GM19193 (cell line): ENCODE results near the gene PDIA2.
A peak's percentile ranks its signal among the peaks of the same experiment; 100 is the strongest.

ENCODE experiments used
- POLR2A ChIP-seq: IDR thresholded peaks from 4 replicates; pipeline ENCODE4 v1.6.1; 2011; ENCODE audit not compliant: insufficient read depth, insufficient read length; ENCODE audit errors: extremely low read depth

Gene PDIA2, protein sequence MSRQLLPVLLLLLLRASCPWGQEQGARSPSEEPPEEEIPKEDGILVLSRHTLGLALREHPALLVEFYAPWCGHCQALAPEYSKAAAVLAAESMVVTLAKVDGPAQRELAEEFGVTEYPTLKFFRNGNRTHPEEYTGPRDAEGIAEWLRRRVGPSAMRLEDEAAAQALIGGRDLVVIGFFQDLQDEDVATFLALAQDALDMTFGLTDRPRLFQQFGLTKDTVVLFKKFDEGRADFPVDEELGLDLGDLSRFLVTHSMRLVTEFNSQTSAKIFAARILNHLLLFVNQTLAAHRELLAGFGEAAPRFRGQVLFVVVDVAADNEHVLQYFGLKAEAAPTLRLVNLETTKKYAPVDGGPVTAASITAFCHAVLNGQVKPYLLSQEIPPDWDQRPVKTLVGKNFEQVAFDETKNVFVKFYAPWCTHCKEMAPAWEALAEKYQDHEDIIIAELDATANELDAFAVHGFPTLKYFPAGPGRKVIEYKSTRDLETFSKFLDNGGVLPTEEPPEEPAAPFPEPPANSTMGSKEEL

DNA sequence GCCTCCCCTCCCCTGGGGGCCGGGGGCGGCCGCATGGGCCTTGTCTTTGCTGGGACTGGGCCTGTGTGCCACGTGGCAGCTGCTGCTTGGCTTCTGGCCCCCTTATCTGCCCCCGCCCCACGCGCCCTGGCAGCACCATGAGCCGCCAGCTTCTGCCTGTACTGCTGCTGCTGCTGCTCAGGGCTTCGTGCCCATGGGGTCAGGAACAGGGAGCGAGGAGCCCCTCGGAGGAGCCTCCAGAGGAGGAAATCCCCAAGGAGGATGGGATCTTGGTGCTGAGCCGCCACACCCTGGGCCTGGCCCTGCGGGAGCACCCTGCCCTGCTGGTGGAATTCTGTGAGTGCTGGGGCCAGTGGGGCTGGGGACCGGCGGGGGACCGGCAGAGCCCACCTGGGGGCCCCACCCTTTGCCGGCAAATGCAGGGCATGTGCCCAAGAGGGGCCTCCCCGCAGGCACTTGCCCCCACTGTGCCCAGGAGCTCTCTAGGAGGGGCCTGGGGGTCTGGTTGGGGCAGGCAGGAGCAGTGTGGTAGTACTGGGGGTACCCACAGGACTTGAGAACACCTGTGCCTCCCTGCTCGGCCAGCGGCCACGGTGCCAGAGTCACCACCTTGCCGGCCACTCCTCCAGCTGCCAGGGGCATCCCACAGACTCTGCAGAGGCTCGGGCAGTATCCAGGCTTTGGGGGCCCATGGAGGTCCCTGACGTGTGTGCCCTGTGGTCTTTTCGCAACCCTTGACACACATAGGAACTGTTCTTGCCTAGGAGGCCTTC is at the start of gene PDIA2:
PDIA2 (plus strand) TSS at position 132 of the 773 bp plus-strand sequence; CDS start at position 138, 6 bp downstream.
- TF ChIP-seq POLR2A, result no peak

DNA sequence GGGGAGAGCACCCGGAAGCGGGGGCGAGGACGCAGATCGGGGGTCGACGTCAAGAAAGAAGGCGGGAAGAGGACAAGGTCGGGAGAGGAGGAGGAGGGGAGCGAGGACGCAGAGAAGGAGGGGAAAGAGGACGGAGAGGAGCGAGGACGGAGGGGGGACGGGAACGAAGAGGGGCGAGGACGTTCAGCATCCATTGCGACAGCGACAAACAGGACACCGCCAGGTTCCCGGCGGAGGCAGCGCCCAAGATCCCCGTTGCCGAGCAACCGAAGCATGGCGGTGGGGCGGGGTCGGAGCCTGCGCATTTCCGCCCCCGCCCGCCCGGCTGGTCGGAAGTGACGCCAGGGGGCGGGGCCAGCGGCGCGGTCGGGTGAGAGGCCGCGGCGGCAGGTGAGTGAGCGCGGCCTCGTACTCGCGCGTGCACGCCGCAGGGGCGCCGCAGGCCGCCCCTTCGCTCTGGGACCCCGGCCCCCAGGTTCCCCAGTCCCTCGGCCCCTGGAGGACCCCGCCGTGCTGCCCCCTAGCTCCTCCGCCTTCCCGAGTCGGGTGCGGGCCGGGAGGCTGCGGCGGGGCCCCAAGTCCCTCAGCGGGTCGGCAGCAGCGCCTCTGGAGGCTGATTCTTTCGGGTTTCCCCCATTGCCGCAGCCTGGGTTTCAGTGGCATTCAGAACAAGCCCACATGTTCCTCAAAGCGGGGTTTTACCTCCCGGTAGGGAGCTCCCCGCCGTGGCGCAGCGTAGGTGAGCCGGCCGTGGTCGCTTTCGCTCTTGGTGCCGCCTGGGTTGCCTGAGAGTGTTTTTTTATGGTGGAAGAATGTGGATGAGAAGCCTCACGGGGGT is 48.3 kb upstream of the PDIA2 start, which contains the start of gene FAM234A:
FAM234A (plus strand) TSS at position 354 of the 838 bp plus-strand sequence. CDS start 19,593 bp downstream, outside the sequence.
- peak; percentile 94 for TF ChIP-seq POLR2A

DNA sequence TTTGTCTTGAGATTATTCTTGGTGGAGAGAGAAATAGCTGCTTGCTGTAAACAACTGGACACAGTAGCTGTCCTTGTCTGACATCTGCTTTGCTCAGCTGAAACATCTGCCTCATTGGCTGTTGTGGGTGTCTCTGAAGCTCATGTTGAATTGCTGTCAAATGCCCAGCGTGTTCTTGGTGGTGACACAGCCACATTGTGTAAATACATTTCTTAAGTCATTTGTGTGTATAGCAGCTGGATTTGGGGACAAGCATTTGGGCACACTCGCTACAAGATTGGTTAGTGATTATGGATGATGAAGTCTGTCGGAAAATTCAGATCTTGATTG is 43.1 kb upstream of the PDIA2 start:
- TF ChIP-seq POLR2A, result no peak

DNA sequence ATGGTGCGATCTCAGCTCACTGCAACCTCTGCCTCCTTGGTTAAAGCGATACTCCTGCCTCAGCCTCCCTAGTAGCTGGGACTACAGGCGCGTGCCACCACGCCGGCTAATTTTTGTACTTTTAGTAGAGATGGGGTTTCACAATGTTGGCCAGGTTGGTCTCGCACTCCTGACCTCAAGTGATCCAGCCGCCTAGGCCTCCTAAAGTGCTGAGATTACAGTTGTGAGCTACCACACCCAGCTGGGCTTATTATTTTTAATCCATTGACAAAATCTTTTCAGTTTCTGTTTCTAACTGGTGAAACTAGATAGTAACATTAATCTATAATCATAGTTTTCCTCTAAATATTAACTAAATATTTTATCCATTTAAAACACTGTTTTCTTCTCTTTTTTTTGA is 42.4 kb upstream of the PDIA2 start:
- no peak for TF ChIP-seq POLR2A

DNA sequence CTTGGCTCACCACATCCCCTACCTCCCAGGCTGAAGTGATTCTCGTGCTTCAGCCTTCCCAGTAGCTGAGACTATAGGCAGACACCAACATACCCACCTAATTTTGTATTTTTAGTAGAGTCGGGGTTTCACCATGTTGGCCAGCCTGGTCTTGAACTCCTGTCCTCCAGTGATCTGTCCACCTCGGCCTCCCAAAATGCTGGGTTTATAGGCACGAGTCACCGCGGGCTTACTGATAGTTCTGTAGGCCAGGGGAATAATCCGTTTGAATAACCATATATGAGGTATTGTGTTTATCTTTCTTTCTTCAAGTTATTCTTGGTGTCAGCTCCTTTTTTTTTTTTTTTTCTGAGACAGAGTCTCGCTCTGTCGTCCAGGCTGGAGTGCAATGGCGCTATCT is 40.7 kb upstream of the PDIA2 start:
- TF ChIP-seq POLR2A, result no peak

DNA sequence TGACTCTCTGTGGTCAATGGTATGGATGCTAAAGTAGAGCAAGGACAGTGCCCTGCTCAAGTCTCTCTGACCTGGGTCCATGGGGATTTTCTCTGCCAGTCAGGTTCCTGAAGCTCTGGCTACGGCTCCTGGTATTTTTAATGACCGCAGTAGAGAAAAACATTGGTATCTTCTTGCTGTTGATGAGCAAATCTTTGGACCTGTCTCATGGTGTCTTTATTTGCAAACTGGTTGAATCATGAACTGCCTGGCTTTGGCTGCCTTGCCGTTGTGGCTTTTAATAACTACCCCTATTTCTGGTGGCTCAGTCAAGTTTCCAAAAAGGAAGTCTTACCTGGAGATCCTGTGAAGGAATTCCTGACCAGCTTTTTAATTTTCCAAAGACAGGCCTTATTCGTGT is 39.6 kb upstream of the PDIA2 start:
- no peak for TF ChIP-seq POLR2A

DNA sequence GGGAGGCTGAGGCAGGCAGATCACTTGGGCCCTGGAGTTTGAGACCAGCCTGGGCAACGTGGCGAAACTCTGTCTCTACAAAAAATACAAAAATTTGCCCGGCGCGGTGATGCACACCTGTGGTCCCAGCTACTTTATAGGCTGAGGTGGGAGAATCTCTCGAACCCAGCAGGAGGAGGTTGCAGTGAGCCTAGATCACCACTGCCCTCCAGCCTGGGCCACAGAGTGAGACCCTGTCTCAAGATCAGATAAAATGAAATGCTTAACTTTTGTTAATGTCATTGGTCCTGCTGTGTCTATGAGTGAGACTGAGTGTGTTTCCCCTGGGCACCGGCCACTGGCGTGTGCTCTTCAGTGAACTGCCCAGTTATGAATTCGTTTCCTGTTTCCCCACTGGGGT is 37.9 kb upstream of the PDIA2 start:
- no peak for TF ChIP-seq POLR2A

DNA sequence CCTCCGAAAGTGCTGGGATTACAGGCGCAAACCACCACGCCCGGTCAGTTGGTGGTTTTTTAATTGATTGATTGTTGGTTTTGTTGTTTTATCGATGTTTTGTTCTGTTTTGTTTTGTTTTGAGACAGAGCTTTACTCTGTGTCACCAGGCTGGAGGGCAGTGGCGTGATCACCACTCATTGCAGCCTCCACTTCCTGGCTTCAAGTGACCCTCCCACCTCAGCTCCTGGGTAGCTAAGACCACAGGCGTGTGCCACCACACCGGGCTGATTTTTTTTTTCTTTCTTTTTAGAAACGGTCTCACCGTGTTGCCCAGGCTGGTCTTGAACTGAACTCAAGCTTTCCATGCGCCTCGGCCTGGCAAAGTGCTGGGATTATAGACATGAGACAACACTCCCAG is 35.9 kb upstream of the PDIA2 start:
- TF ChIP-seq POLR2A, result no peak

DNA sequence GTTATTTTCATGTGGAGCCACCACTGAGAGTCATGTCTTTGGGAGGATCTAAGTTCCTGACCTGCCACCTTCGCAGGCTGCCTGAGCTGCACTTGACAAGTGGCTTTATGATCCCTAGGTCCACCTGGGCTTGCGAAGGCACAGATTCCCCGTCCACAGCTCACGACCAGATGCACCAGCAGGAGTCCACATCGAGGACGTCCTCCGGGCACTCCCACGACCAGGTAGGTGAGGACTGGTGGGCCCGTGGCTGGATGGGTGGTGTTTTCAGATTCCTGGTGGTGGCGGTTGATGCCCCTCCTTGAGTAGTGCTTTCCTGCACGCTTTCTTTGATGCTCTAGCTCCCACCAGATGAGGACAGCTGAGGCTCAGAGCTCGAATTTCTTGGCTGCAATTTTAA is 33.5 kb upstream of the PDIA2 start:
- TF ChIP-seq POLR2A, result no peak

DNA sequence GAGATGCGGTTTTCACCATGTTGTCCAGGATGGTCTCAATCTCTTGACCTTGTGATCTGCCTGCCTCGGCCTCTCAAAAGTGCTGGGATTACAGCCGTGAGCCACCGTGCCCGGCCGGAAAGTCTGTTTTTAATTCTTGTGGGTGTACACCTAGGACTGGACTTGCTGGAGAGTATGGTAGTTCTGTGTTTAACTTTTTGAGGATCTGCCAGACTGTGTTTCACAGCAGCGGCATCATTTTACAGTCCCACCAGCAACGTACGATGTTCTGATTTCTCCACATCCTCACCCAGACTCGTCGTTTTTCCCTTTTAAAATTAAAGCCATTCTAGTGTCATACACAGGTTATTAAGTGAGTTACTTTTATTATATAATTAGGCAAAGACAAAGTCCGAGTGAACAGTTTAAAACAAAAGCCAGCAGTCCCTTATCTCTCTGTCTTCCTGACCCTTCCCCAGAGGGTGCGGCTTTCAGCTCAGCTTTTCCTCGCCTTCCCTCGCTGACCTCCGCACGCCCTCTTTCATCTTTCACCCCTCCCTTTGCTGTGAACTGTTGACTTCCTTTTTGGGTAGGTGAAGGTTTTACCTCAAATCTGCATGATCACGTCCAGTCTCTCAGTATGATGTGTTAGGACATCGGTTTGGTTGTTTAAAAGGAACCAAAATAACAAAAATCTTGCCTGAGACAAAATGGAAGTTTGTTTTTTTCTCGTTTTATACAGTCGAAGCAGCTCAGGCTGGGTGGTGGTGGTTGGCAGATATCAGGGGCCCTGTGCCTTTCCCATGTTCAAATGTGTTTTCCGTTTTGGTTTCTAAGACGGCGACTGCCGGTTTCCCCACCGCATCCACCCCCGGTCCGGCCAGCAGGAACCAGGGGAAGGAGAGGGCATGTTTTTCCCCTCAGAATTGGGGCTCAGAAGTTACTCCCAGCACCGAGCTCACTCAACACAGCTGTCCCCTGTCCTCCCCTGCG is 30.3 kb upstream of the PDIA2 start:
- no peak for TF ChIP-seq POLR2A

DNA sequence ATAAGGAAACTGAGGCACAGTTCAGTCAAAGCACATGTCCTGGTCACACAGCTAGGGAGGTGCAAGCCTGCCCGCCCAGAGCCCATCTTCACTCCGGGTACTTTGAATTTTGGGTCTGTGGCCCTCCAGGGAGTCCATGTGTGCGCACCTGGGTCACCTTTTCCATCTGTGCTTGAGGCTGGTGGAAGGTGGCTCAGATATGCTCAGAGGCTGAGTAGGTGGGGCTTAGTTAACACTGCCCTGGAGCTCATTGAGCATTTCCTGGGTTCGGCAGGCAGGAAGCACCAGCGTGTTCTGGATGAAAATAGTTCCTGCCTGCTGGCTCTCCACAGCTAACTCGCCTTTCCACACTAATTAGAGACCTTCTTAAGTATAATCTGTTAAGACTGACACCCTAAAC is 29.1 kb upstream of the PDIA2 start:
- no peak for TF ChIP-seq POLR2A

DNA sequence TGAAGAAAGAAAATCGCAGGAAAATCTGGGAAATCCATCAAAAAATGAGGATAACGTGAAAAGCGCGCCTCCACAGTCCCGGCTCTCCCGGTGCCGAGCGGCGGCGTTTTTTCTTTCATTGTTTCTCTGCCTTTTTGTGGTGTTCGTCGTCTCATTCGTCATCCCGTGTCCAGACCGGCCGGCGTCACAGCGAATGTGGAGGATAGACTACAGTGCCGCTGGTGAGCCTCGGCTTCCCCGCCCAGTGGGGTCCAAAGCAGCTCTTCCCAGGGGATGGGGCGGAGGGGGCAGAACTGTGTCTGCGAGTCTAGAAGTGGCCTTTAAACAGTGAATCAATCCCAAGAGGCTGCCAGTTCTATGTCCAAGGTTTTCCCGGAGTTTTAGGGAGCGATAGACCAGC is 28.5 kb upstream of the PDIA2 start:
- no peak for TF ChIP-seq POLR2A

DNA sequence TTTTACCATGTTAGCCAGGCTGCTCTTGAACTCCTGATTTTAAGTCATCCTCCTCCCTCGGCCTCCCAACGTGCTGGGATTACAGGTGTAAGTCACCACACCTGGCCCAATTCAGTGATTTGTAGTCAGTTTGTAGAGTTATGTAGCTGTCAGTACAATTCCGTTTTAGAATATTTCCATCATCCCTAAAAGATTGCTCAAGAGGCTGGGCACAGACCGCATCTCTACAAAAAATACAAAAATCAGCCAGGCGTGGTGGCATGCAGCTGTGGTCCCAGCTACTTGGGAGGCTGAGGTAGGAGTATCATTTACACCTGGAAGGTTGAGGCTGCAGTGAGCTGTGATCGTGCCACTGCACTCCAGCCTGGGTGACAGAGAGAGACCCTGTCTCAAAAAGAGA is 27.8 kb upstream of the PDIA2 start:
- no peak for TF ChIP-seq POLR2A

DNA sequence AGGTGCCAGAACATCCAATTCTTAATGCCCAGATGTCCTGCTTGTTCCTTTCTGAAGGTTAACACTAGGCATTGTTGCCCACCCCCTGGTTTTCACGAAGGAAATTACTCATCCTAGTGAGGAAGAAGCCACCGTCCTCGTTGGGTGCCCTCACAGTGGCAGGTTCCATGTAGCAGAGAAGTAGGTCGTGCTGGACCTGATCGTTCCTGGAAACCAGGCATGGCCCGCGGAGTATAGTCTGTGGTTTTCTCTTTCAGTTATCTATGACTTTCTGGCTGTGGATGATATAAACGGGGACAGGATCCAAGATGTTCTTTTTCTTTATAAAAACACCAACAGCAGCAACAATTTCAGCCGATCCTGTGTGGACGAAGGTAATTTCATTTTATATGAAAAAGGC is 23.7 kb upstream of the PDIA2 start:
- TF ChIP-seq POLR2A, result no peak
